GM21423 (cell line): ENCODE results near the gene UTP20.
A peak's percentile ranks its signal among the peaks of the same experiment; 100 is the strongest.

Experiments used
- ATAC-seq: cut with Tn5 transposase; IDR thresholded peaks from one replicate; pipeline ENCODE4 v1.9.1; 2021; ENCODE audit warnings: mild to moderate bottlenecking, moderate library complexity; ENCODE audit not compliant: unreplicated experiment

UTP20 gene

DNA sequence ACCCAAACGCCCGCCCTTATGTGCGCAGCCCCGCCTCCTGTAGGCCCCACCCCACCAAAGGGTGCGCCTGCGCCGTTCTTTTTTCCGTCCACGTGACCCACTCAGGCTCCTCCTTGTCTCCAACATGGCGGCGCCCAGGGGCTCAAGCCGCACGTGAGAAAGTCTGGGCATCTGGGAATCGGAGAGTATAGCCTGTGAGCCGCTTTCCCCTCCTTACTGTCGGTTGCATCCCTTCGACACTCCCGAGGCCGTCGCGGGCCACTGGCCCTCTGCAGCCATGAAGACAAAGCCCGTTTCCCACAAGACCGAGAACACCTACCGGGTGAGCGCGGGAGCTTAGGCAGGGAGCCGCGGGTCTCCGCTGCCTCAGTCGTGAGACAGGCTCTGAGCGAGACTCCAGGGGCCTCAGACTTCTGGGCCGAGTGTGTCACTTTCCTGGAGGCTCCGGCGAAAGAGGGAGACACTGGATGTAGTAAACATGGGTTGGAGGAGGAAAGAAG, at the start of gene UTP20:
Gene UTP20 (plus strand): TSS at position 100 of the 500 bp plus-strand sequence. CDS start 178 bp downstream, at position 278.
- ATAC-seq, result peak; percentile 100

DNA sequence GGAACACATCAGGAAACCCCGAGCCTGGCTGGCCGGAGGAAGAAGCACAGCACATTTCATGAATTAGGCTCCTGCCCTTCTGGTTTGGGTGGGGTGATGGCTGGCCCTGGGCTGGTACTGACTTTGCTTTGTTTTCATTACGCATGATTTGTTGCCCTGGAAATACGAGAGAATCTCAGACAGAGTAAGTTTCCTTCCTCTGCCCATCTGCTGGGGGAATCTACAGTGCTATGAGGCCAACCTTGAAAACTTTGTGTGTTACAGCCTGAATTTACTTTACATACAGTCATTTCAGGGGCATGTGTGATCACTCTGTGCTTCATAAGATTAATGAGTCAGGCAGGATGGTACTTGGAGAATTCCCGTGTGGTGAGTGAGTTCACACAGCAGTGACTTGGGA, 49.4 kb upstream of the UTP20 start:
- ATAC-seq, result no peak

DNA sequence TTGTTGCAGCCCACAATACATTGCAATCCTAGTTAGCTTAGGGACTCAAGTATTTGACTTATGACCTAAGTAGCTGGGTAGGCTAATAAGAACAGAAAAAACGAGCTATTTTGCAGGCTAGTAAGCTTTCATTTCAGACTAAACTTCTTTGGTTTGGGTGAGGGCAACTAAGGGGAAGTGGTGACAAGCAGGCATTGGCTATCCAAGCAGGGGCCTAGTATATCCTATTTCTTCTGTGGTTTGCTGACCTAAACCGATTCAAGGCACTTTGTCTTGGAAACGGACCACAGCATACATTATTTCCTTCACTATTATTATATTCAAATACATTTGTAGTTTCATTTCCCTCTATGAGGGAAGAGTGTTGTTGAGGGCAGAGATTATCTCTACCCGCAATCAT, 48.3 kb upstream of the UTP20 start:
- no peak for ATAC-seq

DNA sequence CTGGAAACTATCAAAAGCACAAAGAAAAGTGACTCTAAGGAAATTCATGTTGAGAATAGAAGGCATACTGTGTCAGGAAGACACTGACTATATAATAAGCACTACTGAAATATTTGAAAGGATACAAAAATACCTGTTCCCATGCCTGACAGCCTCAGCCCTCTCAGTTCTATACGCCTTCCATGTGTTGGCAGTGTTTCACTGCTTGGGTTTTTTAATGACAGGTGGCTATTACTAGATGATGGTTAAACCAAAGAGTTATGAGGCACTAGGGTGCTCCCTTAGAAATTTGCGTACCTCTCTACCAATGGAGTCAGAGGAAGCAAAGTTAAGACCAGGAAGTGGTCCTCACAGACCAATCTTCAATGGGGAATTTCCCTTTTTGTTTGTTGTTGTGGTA, 44.2 kb upstream of the UTP20 start:
- no peak for ATAC-seq

DNA sequence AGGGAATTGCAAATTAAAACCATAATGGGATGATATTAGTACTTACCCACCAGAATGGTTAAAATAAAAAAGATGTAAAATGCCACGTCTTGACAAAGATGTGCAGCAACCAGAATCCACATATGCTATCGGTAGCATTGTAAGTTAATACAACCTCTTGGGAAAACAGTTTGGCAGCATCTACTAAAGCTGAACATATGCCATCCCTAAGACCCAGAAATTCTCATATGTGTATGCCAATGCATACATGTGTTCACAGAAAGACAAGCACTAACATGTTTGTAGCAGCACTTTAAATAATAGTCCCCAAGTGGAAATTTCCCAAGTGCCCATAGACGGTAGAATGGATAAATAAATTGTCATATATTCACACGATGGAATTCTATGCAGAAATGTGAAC, 41.6 kb upstream of the UTP20 start:
- no peak for ATAC-seq

DNA sequence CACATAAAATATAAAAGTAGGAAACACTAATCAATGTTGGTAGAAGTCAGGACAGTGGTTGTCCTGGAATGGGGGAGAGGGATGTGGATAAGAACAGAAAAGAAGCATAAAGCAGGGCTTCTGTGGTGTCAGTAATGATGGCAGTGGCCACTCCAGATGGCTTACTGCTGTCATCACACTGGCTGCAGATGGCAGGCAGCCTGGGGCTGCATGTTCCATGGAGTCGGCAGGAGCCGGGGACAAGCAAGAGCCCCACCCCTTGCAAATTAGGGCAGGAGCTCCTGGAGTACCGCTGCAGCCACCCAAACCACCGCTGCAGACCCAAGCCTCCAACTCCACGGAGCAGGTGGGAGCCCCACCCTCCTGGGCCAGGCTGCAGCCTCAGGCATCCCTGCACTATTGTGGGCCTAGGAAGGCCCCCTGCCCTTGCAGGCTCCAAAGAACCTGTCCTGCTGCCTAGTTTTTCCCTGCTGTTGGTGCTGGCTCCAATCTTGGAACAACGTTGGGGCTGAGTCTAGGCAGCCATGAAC, 41.0 kb upstream of the UTP20 start:
- no peak for ATAC-seq

DNA sequence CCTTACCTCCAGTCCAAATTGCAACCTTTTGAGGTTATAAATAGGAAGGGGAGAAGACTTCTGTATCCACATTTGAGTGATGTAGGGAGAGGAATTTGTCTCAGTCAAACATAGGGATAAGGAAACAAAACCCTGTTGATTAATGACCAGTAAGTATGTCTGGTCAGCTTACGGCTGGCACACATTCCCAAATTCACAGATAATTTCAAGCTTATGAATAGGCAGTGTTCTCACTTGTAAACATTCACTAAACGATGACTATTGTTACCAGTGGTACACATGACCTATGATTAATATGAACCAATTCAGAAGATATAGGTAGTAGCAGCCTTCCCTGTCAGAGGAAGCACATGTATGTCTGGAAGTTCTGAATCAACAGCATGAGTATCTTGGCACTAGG, 36.8 kb upstream of the UTP20 start:
- no peak for ATAC-seq

DNA sequence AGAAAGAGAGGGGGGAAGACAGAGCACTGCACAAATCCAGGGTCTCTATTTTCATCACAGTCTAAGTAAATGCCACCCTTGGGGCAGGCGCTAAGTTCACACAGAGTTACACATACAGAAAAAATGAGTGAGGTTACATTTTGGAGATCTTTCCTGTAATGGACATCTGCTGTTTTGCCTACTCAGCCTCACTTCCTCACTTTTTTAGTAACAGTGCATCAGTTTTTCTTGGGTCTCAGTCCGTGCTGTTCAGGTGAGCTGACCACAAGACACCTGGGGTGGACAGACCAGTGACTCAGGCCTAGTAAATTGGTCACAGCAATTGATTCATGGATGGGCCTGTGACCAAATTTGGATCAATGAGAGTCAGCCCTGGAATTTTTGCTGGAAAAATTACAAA, 36.3 kb upstream of the UTP20 start:
- ATAC-seq, result no peak

DNA sequence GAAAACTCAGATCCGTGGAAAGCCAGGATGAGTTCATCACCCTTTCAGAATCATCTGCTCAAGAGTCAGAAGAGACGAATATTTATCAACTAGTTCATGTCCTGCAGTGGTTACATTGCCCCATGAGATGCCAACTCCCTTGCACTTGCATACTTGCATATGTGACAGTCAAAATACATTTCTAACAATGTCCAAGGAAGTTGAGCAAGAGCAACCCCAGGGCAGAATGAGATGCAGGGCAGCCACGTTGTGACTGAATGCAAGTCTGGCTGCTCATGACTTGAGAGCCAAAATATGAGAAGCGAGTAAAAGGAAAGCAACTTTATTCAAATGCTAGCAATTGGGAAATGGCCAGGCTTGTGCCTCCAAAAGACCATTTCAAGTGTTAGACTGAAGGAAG, 23.6 kb upstream of the UTP20 start:
- ATAC-seq, result no peak

DNA sequence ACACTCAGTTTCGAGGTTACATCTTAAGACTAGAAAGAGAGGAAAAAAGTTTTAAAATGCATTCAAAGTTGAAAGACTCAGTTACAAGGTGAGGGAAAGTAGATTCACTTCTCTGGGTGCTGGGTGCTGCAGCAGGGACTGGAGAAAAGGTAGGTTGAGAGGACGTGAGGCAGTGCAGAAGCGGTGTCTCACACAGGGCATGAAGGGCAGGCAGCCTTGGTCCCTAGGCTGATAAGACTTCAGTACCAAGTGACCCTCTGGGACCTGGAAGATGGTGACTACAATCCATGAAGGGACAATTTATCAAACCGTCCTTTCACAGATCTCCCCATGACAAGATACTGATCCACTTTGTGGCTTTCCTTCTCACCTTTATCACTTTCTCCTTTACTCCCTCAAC, 22.5 kb upstream of the UTP20 start:
- no peak for ATAC-seq

DNA sequence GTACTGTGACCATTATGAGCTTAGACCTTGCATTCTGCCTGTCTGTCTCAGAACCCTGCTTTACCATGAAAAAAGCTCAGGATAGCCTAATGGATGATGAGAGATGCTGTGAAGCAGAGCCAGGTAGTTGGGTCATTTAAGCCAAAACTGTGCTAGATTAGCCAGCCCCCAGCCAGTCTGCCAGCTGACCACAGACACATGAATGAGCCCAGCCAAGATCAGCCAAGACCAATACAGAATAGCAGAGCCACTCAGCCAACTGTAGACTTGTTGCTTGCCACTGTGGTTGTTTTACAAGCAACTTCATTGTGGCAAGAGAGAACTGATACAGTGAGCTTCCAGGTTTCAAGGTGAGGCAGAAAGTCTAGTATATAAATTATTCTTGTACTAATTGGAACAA, 12.8 kb upstream of the UTP20 start:
- ATAC-seq, result no peak

DNA sequence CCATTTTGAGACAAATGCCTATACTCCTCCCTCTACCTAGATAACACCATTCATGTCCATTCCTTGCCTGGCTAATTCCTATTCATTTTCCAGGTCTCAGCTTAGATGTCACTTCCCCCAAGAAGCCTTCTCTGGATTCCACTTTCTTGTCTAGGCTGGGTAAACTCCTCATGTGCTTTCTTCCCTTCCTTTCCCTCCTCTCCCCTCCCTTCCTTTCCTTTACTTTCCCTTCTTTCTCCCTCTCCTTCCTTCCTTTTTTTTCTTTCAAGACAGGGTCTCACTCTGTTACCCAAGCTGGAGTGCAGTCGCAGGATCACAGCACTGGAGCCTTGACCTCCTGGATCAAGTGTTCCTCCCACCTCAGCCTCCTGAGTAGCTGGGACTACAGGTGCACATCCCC, 3.5 kb upstream of the UTP20 start:
- no peak for ATAC-seq

DNA sequence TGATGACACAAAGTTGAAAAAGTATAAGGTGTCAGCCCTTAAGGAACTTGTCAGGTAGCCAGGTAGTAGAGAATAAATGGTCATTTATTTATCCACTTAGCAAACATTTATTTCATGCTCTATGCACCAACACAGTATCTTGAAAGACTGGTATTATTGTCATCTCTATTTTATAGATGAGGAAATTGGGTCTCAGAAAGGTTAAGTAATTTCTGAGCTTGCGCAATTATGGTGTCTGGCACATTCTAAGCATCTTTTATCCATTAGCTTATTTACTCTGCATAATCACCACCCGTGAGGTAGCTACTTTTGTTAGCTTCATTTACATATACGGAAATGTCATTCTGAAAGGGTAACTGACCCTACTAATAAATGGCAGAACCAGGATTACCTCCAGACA, 2.5 kb upstream of the UTP20 start:
- ATAC-seq, result no peak

DNA sequence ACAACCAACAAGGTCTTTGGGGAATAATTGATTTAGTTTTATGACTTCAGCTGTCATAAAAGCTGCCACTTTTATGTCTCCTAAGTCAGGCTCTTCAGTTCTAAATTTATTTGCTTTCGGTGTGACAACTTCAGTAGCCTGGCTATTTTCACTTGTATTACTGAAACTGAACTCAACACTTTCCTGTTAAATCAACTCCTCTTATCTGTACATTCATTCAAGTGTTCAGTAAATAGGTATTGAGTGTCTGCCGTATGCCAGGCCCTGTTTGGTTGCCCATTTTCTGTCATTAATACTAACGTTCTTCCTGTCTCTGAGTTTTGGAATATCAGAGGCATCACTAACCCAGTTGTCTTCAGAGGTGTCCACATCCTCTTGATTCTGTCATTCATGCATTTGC, 7.5 kb downstream of the UTP20 start:
- no peak for ATAC-seq

DNA sequence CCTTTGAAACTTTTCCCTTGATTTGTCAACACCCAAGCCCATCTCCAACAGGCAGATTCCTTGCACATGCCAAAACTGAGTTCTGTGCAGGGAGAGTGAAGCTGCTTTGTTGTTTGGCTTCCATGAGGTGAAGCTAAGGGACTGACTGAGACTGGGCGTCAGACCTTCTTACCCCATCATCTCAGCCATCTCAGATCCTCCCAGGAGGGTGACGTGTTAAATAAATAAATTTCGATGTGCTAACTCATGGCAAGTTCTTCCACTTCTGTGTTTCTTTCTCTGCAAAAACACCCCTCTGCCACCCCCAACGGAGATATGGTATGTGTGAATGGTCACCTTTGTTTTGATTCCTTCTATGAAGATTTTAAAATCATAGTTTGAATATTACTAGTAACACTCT, 17.8 kb downstream of the UTP20 start:
- ATAC-seq, result no peak

DNA sequence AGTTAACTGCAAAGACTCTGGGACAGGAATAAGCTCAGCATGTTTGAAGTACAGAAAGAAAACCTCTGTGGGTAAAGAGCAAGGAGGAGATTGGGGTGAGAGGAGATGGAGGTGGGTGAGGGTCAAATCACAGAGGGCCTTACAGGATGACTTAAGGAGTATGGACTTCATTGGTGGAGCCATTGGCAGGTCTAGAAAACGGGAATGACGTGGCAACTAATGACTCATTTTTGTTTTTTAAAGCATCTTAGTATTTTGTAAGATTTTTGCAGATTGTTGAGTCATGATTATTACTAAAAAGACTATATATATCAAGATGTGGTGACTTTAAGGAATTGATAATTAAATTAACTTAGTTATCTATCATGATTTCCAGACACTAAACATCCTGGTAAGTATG, 18.5 kb downstream of the UTP20 start:
- no peak for ATAC-seq

DNA sequence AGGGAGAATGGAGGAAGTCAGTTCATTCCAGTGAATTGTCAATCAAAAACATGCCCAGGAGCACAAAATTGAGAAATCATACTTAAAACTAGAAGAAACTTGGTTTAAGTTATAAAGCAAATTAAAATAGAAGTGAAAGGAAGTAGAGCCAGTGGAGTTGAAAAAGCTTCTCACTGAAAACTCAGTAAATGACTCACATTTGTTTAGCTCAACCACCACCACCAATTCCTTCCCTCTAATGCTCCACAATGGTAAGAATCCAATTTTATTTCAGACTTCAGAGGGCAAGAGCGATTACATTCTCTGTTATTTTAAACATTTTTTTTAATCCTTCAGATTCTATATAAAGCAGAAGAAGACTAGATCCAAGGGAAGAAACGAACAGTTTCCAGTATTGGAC, 19.4 kb downstream of the UTP20 start:
- ATAC-seq, result no peak

DNA sequence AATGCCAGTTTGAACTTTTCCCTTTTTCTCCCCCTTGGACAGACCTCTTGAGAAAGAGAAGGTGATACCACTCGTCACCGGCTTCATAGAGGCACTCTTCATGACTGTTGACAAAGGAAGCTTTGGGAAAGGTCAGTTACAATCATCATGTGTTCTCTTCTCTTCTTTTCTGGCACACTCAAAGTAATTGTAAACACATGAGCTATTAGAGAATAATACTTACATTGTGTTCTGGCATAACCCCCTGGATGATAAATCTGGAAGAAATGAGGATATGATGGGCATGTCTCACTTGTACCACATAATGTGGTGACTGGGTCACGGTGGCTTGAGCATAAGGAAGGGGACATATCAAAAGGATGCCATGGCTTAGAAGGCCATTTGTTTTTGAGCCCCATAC, 20.0 kb downstream of the UTP20 start:
- no peak for ATAC-seq

DNA sequence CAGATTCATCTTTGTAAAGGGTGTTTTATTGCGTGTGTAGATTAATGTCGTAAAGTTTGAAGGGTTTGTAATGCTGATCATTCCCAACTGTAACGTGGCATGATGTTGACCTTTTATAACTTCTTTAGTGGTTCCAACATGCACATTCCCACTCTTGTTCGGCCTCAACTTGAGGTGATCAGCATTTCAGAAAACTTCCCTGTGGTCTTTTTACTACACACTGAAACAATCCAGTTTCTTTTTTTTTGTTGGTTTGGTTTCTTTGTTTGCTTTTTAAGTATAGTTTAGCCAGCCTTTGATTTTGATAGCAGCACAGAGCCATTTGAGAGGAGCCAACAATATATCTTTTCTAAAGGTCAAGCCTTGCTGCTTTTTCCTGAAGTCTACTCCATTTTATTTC, 22.8 kb downstream of the UTP20 start:
- no peak for ATAC-seq

DNA sequence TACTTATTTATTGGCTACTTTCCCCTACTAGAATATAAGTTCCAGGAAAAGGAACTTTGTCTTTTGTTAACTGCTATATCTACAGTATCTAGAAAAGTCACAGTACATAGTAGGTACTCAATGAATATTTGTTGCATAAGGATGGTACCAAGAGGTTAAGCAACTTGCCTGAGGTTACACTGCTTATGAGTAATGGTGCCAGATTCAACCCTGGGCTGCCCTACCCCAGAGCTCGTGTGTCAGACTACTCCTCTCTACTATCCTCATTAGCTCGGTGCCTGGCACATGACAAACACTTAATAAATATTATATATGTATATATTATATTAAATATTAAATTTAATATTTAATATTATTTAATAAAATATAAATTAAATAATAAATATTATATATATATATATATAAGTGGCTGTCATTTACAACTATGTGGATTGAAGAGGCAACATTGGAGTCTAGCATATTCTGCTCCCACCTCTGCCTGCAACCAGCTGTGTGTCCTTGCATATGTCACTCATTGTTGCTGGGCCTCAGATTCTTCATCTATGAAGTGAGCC, 25.4 kb downstream of the UTP20 start:
- ATAC-seq, result no peak

DNA sequence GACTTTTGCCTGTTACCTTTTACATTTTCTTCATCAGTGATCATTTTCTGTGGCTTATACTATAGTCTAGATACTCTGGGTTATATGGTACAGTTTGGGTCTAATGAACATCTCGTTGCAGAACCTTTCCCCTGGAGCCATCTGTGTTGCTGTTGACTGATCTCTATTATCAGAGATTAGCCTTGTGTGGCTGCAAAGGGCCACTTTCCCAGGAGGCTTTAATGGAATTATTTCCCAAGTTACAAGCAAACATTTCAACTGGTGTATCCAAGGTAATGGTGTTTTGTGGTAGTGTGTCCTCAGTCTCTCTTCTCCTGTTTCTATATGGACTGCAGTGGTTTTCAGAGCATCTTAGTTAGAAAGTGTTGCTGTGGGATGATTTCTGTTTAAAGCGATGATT, 25.9 kb downstream of the UTP20 start:
- no peak for ATAC-seq

DNA sequence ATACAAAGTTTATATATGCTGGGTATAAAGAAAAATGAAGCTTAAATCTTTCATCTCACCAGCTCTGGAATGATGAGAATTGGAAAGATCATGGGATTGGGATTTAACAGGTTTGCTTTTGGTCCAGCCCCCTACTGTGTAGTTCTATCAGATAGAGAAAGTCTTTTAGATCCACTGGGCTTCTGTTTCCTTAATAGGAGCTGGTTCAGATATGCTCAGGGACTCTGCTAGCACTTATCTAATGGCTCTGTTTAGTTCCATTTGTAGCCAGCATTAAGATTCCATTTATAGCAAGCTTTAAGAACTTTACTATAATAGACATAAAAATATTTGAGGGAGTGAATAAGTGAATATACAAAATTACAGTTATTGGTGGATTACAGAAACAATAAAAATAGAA, 42.6 kb downstream of the UTP20 start:
- no peak for ATAC-seq

DNA sequence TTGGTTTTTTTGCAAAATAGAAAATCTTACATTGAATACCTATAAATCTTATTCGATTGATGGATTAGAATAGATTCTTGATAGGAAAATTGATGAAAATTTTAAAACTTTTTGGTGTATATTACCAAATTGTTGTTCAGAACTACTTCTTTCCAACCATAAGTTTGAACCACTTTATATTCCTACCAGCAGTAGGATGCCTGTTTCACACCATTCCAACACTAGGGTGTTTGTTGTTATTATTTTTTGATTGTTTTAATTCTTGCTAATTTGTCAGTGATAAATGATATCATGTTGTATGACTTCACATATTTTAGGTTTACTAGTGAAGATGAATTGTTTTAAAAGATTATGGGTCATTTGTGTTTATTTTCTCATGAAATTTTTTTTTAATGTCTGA, 43.4 kb downstream of the UTP20 start:
- ATAC-seq, result no peak
